ENCODE measurements around the gene PDE4D. TPM values are rescaled to one million over a fixed set of nuclear protein-coding genes. Genes with fewer than 3 reads are reported as not detected.

The PDE4D gene
- total RNA-seq, 2 experiments from 2014 or later = 40.5 to 41.2 TPM

GRCh38 chr5:59460368-59461153, 433.0 kb downstream of the PDE4D start:
- Mint-ChIP-seq H3K4me3 (no peak overlapping the region), H3K27me3 (ENCODE audit: low read depth) (peaks cover 5% of the 10 kb centered on the region), H3K27ac (no peak overlapping the region), H3K9me3 (peaks cover 4% of the 10 kb centered on the region), H3K4me1 (ENCODE audit: low read depth) (no peaks in the 10 kb centered on the region), H3K36me3 (ENCODE audit: low read depth) (no peaks in the 10 kb centered on the region)
- CTCF ChIA-PET = interaction anchor here (0.6 kb wide), 1 partner anchor 31 kb away, joined by 3 read pairs; no protein-coding TSS in a partner anchor
- intact Hi-C loops (cut with micrococcal nuclease) = no loop called here
- no peak for DNase-seq

GRCh38 chr5:59458966-59459729, 434.4 kb downstream of the PDE4D start:
- intact Hi-C loops (cut with micrococcal nuclease) = no loop called here
- no peaks in the 10 kb centered on the region for H3K4me1 Mint-ChIP-seq (ENCODE audit: low read depth)
- no peaks in the 10 kb centered on the region for H3K36me3 Mint-ChIP-seq (ENCODE audit: low read depth)
- no peak overlapping the region for H3K4me3 Mint-ChIP-seq
- no peak for DNase-seq
- no peak overlapping the region for H3K27ac Mint-ChIP-seq
- CTCF ChIA-PET = interaction anchor here (0.6 kb wide), 1 partner anchor 81 kb away, joined by 3 read pairs; no protein-coding TSS in a partner anchor
- H3K27me3 Mint-ChIP-seq (ENCODE audit: low read depth) = peaks cover 5% of the 10 kb centered on the region
- peaks cover 4% of the 10 kb centered on the region for H3K9me3 Mint-ChIP-seq

- intact Hi-C loops (cut with micrococcal nuclease) = no loop called here
- Mint-ChIP-seq H3K4me1 (ENCODE audit: low read depth) (no peaks in the 10 kb centered on the region), H3K4me3 (no peak overlapping the region), H3K27me3 (ENCODE audit: low read depth) (peaks cover 5% of the 10 kb centered on the region), H3K36me3 (ENCODE audit: low read depth) (no peaks in the 10 kb centered on the region), H3K9me3 (peaks cover 4% of the 10 kb centered on the region), H3K27ac (no peak overlapping the region)
- DNase-seq = no peak
- CTCF ChIA-PET = no interaction called here
These were observed 435.2 kb downstream of the PDE4D start for GRCh38 chr5:59458321-59458720.

GRCh38 chr5:59449905-59450644, 443.5 kb downstream of the PDE4D start:
- DNase-seq = no peak
- H3K9me3 Mint-ChIP-seq = no peaks in the 10 kb centered on the region
- no peaks in the 10 kb centered on the region for H3K27me3 Mint-ChIP-seq (ENCODE audit: low read depth)
- CTCF ChIA-PET = no interaction called here
- intact Hi-C loops (cut with micrococcal nuclease) = no loop called here
- no peak overlapping the region for H3K27ac Mint-ChIP-seq
- H3K36me3 Mint-ChIP-seq (ENCODE audit: low read depth) = no peaks in the 10 kb centered on the region
- no peak overlapping the region for H3K4me3 Mint-ChIP-seq
- H3K4me1 Mint-ChIP-seq (ENCODE audit: low read depth) = no peaks in the 10 kb centered on the region

- no peak overlapping the region for H3K4me3 Mint-ChIP-seq
- no peaks in the 10 kb centered on the region for H3K4me1 Mint-ChIP-seq (ENCODE audit: low read depth)
- H3K36me3 Mint-ChIP-seq (ENCODE audit: low read depth) = no peaks in the 10 kb centered on the region
- H3K27me3 Mint-ChIP-seq (ENCODE audit: low read depth) = peaks cover 3% of the 10 kb centered on the region
- H3K9me3 Mint-ChIP-seq = no peaks in the 10 kb centered on the region
- no peak for DNase-seq
- no peak overlapping the region for H3K27ac Mint-ChIP-seq
- intact Hi-C loops (cut with micrococcal nuclease) = no loop called here
- CTCF ChIA-PET = no interaction called here
These were observed 447.2 kb downstream of the PDE4D start for GRCh38 chr5:59446356-59446755.

GRCh38 chr5:59445741-59446140, 447.8 kb downstream of the PDE4D start:
- CTCF ChIA-PET = no interaction called here
- intact Hi-C loops (cut with micrococcal nuclease) = no loop called here
- no peaks in the 10 kb centered on the region for H3K36me3 Mint-ChIP-seq (ENCODE audit: low read depth)
- H3K9me3 Mint-ChIP-seq = no peaks in the 10 kb centered on the region
- H3K4me3 Mint-ChIP-seq = no peak overlapping the region
- H3K27me3 Mint-ChIP-seq (ENCODE audit: low read depth) = peaks cover 3% of the 10 kb centered on the region
- DNase-seq = no peak
- H3K4me1 Mint-ChIP-seq (ENCODE audit: low read depth) = no peaks in the 10 kb centered on the region
- H3K27ac Mint-ChIP-seq = no peak overlapping the region

GRCh38 chr5:59439303-59439702, 454.2 kb downstream of the PDE4D start:
- Mint-ChIP-seq H3K27ac (no peak overlapping the region), H3K27me3 (ENCODE audit: low read depth) (peaks cover 10% of the 10 kb centered on the region), H3K36me3 (ENCODE audit: low read depth) (no peaks in the 10 kb centered on the region), H3K9me3 (no peaks in the 10 kb centered on the region), H3K4me1 (ENCODE audit: low read depth) (no peaks in the 10 kb centered on the region), H3K4me3 (no peak overlapping the region)
- intact Hi-C loops (cut with micrococcal nuclease) = no loop called here
- CTCF ChIA-PET = no interaction called here
- no peak for DNase-seq

GRCh38 chr5:59437176-59437575, 456.4 kb downstream of the PDE4D start:
- DNase-seq = no peak
- Mint-ChIP-seq H3K27me3 (ENCODE audit: low read depth) (peaks cover 7% of the 10 kb centered on the region), H3K36me3 (ENCODE audit: low read depth) (no peaks in the 10 kb centered on the region), H3K27ac (no peak overlapping the region), H3K9me3 (no peaks in the 10 kb centered on the region), H3K4me1 (ENCODE audit: low read depth) (no peaks in the 10 kb centered on the region), H3K4me3 (no peak overlapping the region)
- CTCF ChIA-PET = interaction anchor here (0.9 to 1.5 kb wide), 2 partner anchors 47 to 236 kb away, joined by 3 to 4 read pairs; no protein-coding TSS in a partner anchor
- intact Hi-C loops (cut with micrococcal nuclease) = no loop called here

- no peak for DNase-seq
- H3K4me1 Mint-ChIP-seq (ENCODE audit: low read depth) = no peaks in the 10 kb centered on the region
- H3K27me3 Mint-ChIP-seq (ENCODE audit: low read depth) = peaks cover 7% of the 10 kb centered on the region
- no peak overlapping the region for H3K4me3 Mint-ChIP-seq
- no peaks in the 10 kb centered on the region for H3K9me3 Mint-ChIP-seq
- intact Hi-C loops (cut with micrococcal nuclease) = no loop called here
- CTCF ChIA-PET = interaction anchor here (0.9 to 1.5 kb wide), 2 partner anchors 46 to 237 kb away, joined by 3 to 4 read pairs; no protein-coding TSS in a partner anchor
- no peak overlapping the region for H3K27ac Mint-ChIP-seq
- no peaks in the 10 kb centered on the region for H3K36me3 Mint-ChIP-seq (ENCODE audit: low read depth)
These were observed 457.0 kb downstream of the PDE4D start for GRCh38 chr5:59436364-59437148.

- no peaks in the 10 kb centered on the region for H3K36me3 Mint-ChIP-seq (ENCODE audit: low read depth)
- H3K4me1 Mint-ChIP-seq (ENCODE audit: low read depth) = no peaks in the 10 kb centered on the region
- no peak overlapping the region for H3K27ac Mint-ChIP-seq
- CTCF ChIA-PET = no interaction called here
- no peaks in the 10 kb centered on the region for H3K9me3 Mint-ChIP-seq
- DNase-seq = no peak
- H3K4me3 Mint-ChIP-seq = no peak overlapping the region
- H3K27me3 Mint-ChIP-seq (ENCODE audit: low read depth) = peaks cover 5% of the 10 kb centered on the region
- intact Hi-C loops (cut with micrococcal nuclease) = no loop called here
These were observed 460.4 kb downstream of the PDE4D start for GRCh38 chr5:59433174-59433573.

- CTCF ChIA-PET = interaction anchor here (0.5 kb wide), 1 partner anchor 31 kb away, joined by 3 read pairs; no protein-coding TSS in a partner anchor
- H3K4me3 Mint-ChIP-seq = no peak overlapping the region
- H3K36me3 Mint-ChIP-seq (ENCODE audit: low read depth) = no peaks in the 10 kb centered on the region
- no peaks in the 10 kb centered on the region for H3K9me3 Mint-ChIP-seq
- no peak overlapping the region for H3K27ac Mint-ChIP-seq
- H3K4me1 Mint-ChIP-seq (ENCODE audit: low read depth) = no peaks in the 10 kb centered on the region
- peaks cover 2% of the 10 kb centered on the region for H3K27me3 Mint-ChIP-seq (ENCODE audit: low read depth)
- DNase-seq = no peak
- intact Hi-C loops (cut with micrococcal nuclease) = no loop called here
These were observed 463.4 kb downstream of the PDE4D start for GRCh38 chr5:59430066-59430685.
